HEK293 (cell line): ENCODE measurements around the gene MRGPRX4.

Experiments
- MZF1 ChIP-seq: fragments of 450-650 bp; formaldehyde crosslinking; IDR thresholded peaks from 2 replicates; pipeline ENCODE4 v1.5.1; 2017; ENCODE audit warnings: missing biosample characterization, missing genetic modification characterization, borderline replicate concordance
- ZNF10 ChIP-seq: fragments of 450-650 bp; formaldehyde crosslinking; IDR thresholded peaks from 2 replicates; pipeline ENCODE4 v1.5.1; 2017; ENCODE audit warnings: missing biosample characterization, missing genetic modification characterization
- ZNF223 ChIP-seq: fragments of 450-650 bp; formaldehyde crosslinking; IDR thresholded peaks from 2 replicates; pipeline ENCODE4 v1.5.1; 2016; ENCODE audit warnings: missing biosample characterization, missing genetic modification characterization
- TF ChIP-seq, protein P1 (sequence below): fragments of 450-650 bp; formaldehyde crosslinking; IDR thresholded peaks from 2 replicates; pipeline ENCODE4 v1.5.1; 2016; ENCODE audit warnings: missing biosample characterization, missing genetic modification characterization
- TF ChIP-seq, protein P2 (sequence below): fragments of 450-650 bp; formaldehyde crosslinking; IDR thresholded peaks from 2 replicates; pipeline ENCODE4 v1.5.1; 2016; ENCODE audit warnings: missing biosample characterization, missing genetic modification characterization

DNA sequence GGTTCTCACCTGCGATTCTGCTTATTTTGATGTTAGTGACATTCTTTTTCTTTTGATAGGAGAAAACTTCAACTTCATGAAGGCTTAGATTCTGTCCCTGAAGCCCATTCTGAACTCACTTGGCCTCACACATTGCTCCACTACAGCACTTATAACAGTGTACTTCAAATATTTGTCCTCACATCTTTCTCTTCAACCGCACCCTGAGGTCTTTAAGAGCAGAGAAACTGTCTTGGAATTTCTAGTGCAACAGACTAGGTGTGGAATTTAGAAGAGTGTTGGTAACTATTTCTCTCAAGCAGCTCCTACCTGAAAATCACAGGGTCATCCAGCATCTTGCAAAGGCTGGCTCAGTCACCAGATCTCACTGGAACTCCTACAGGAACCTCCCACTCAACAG, 32.5 kb upstream of the MRGPRX4 start:
- TF ChIP-seq, protein P1, sequence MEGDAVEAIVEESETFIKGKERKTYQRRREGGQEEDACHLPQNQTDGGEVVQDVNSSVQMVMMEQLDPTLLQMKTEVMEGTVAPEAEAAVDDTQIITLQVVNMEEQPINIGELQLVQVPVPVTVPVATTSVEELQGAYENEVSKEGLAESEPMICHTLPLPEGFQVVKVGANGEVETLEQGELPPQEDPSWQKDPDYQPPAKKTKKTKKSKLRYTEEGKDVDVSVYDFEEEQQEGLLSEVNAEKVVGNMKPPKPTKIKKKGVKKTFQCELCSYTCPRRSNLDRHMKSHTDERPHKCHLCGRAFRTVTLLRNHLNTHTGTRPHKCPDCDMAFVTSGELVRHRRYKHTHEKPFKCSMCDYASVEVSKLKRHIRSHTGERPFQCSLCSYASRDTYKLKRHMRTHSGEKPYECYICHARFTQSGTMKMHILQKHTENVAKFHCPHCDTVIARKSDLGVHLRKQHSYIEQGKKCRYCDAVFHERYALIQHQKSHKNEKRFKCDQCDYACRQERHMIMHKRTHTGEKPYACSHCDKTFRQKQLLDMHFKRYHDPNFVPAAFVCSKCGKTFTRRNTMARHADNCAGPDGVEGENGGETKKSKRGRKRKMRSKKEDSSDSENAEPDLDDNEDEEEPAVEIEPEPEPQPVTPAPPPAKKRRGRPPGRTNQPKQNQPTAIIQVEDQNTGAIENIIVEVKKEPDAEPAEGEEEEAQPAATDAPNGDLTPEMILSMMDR (tag by site-specific recombination) = no peak
- TF ChIP-seq ZNF223 (tag by site-specific recombination) (no peak), MZF1 (no peak), ZNF10 (tag by site-specific recombination) (no peak)
- TF ChIP-seq, protein P2, sequence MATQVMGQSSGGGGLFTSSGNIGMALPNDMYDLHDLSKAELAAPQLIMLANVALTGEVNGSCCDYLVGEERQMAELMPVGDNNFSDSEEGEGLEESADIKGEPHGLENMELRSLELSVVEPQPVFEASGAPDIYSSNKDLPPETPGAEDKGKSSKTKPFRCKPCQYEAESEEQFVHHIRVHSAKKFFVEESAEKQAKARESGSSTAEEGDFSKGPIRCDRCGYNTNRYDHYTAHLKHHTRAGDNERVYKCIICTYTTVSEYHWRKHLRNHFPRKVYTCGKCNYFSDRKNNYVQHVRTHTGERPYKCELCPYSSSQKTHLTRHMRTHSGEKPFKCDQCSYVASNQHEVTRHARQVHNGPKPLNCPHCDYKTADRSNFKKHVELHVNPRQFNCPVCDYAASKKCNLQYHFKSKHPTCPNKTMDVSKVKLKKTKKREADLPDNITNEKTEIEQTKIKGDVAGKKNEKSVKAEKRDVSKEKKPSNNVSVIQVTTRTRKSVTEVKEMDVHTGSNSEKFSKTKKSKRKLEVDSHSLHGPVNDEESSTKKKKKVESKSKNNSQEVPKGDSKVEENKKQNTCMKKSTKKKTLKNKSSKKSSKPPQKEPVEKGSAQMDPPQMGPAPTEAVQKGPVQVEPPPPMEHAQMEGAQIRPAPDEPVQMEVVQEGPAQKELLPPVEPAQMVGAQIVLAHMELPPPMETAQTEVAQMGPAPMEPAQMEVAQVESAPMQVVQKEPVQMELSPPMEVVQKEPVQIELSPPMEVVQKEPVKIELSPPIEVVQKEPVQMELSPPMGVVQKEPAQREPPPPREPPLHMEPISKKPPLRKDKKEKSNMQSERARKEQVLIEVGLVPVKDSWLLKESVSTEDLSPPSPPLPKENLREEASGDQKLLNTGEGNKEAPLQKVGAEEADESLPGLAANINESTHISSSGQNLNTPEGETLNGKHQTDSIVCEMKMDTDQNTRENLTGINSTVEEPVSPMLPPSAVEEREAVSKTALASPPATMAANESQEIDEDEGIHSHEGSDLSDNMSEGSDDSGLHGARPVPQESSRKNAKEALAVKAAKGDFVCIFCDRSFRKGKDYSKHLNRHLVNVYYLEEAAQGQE (tag by site-specific recombination) = no peak
